ENCODE results near the gene MTOR. TPM values are rescaled to one million over a fixed set of nuclear protein-coding genes. Genes with fewer than 3 reads are reported as not detected.
A peak's percentile ranks its signal among the peaks of the same experiment; 100 is the strongest.
"Not testable (repeated sequence)": the region's sequence is repeated elsewhere in the genome, so short reads cannot be mapped to it uniquely, and the experiment has no call there.

Gene MTOR
- total RNA-seq, 2 experiments from 2014 or later: 55.9 to 57.5 TPM

GRCh38 chr1:11279630-11280029 lies 17.3 kb upstream of the MTOR start:
- peaks cover 77% of the 10 kb centered on the region for H3K36me3 Mint-ChIP-seq (ENCODE audit: low read depth)
- no peaks in the 10 kb centered on the region for H3K9me3 Mint-ChIP-seq (ENCODE audit: insufficient read depth)
- no peak for DNase-seq
- H3K27me3 Mint-ChIP-seq (ENCODE audit: low read depth): no peaks in the 10 kb centered on the region
- no peak for ATAC-seq
- POLR2A ChIA-PET: interaction anchor here (0.7 kb wide), 1 partner anchor 181 kb away, joined by 3 read pairs; no protein-coding TSS in a partner anchor
- peaks cover 83% of the 10 kb centered on the region for H3K4me1 Mint-ChIP-seq (ENCODE audit: low read depth)
- no peak overlapping the region for H3K4me3 Mint-ChIP-seq
- CTCF ChIA-PET: interaction anchor here (0.9 to 1.7 kb wide), 2 partner anchors 17 to 629 kb away, joined by 3 to 6 read pairs; partner anchors contain the start of gene MTOR
- peak overlapping the region; percentile 86 for H3K27ac Mint-ChIP-seq

DNA sequence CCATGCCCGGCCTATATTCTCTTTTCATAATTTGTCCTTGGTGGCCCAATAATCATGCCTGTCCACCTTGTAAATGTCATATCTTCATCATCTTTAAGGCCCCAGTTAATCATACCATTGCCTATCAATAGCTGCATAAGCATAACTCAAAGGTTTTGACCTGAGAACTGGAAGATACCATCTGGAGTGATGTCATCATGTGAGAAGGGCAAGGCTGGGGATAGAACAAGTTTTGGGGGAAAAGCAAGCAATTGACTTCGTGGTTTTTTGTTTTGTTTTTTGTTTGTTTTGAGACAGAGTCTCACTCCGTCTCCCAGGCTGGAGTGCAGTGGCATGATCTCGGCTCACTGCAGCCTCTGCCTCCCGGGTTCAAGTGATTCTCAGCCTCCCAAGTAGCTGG lies 16.8 kb upstream of the MTOR start:
- Mint-ChIP-seq H3K27ac (peak overlapping the region; percentile 43), H3K36me3 (ENCODE audit: low read depth) (peaks cover 75% of the 10 kb centered on the region), H3K27me3 (ENCODE audit: low read depth) (no peaks in the 10 kb centered on the region), H3K4me3 (no peak overlapping the region), H3K9me3 (ENCODE audit: insufficient read depth) (no peaks in the 10 kb centered on the region), H3K4me1 (ENCODE audit: low read depth) (peaks cover 80% of the 10 kb centered on the region)
- DNase-seq (no peak), ATAC-seq (no peak)
- POLR2A ChIA-PET: interaction anchor here (0.7 kb wide), 1 partner anchor 180 kb away, joined by 3 read pairs; no protein-coding TSS in a partner anchor
- CTCF ChIA-PET: interaction anchor here (0.6 kb wide), 1 partner anchor 16 kb away, joined by 3 read pairs; no protein-coding TSS in a partner anchor

DNA sequence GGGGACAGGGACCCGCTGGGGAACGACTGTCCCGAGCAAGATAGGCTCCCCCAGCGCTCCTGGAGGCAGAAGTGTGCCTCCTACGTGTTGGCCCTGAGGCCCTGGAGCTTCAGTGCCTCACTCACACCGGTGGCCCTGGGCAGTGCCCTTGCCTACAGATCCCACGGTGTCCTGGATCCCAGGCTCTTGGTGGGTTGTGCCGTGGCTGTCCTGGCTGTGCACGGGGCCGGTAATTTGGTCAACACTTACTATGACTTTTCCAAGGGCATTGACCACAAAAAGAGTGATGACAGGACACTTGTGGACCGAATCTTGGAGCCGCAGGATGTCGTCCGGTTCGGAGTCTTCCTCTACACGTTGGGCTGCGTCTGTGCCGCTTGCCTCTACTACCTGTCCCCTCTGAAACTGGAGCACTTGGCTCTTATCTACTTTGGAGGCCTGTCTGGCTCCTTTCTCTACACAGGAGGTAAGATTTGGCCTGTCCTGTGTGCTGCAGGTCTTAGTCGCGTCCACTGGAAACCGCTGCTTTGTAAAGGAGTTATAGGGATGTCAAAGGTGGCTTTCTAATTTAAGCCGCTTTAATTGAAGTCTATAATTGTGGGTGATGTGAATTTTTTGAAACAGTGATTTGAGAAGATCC lies 11.4 kb upstream of the MTOR start:
- Mint-ChIP-seq H3K36me3 (ENCODE audit: low read depth) (peaks cover 35% of the 10 kb centered on the region), H3K4me3 (peak overlapping the region; percentile 93), H3K27me3 (ENCODE audit: low read depth) (peaks cover 4% of the 10 kb centered on the region), H3K27ac (peak overlapping the region; percentile 89), H3K4me1 (ENCODE audit: low read depth) (peaks cover 36% of the 10 kb centered on the region), H3K9me3 (ENCODE audit: insufficient read depth) (no peaks in the 10 kb centered on the region)
- ATAC-seq: peak; percentile 69
- DNase-seq: peak; percentile 33
- ChIA-PET CTCF (interaction anchor here (0.7 to 1.3 kb wide), 2 partner anchors 8 to 11 kb away, joined by 3 read pairs; partner anchors contain the start of gene MTOR), POLR2A (interaction anchor here (0.7 to 3.6 kb wide), 7 partner anchors 8 to 634 kb away, joined by 3 to 26 read pairs (median 5); partner anchors contain the start of genes EXOSC10 and MTOR)

GRCh38 chr1:11272832-11273594 lies 10.7 kb upstream of the MTOR start, which contains the start of gene UBIAD1:
Gene UBIAD1 (plus strand): TSS chr1:11273198. CDS start chr1:11273532, 334 bp downstream.
- peaks cover 30% of the 10 kb centered on the region for H3K4me1 Mint-ChIP-seq (ENCODE audit: low read depth)
- H3K9me3 Mint-ChIP-seq (ENCODE audit: insufficient read depth): no peaks in the 10 kb centered on the region
- ATAC-seq (peak; percentile 87), DNase-seq (peak; percentile 88)
- H3K27me3 Mint-ChIP-seq (ENCODE audit: low read depth): peaks cover 4% of the 10 kb centered on the region
- peaks cover 30% of the 10 kb centered on the region for H3K36me3 Mint-ChIP-seq (ENCODE audit: low read depth)
- ChIA-PET CTCF (interaction anchor here (0.7 to 1.3 kb wide), 2 partner anchors 8 to 11 kb away, joined by 3 read pairs; partner anchors contain the start of gene MTOR), POLR2A (interaction anchor here (0.7 to 3.6 kb wide), 8 partner anchors 9 to 635 kb away, joined by 3 to 26 read pairs (median 6); partner anchors contain the start of genes EXOSC10 and MTOR)
- H3K27ac Mint-ChIP-seq: peak within 1 kb of the TSS; percentile 89
- peak within 1 kb of the TSS; percentile 93 for H3K4me3 Mint-ChIP-seq

DNA sequence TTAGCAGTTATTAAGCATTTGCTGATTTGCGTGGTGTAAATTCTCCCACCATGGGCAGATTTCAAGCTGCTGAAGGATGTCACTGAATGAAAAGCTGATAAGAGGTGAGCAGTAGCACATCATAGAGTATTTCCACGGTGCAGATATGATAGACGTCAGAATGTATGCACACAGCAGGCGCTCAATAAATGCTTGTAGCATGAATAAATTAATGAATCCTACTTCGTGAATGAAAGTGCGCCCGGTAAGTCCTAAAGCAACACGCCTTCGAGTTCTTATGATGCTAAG lies 10.1 kb upstream of the MTOR start:
- DNase-seq: no peak
- ATAC-seq: no peak
- no peaks in the 10 kb centered on the region for H3K9me3 Mint-ChIP-seq (ENCODE audit: insufficient read depth)
- POLR2A ChIA-PET: interaction anchor here (1.2 to 3.6 kb wide), 3 partner anchors 10 to 636 kb away, joined by 4 to 26 read pairs (median 9); partner anchors contain the start of genes EXOSC10 and MTOR
- H3K27ac Mint-ChIP-seq: no peak overlapping the region
- H3K36me3 Mint-ChIP-seq (ENCODE audit: low read depth): peaks cover 26% of the 10 kb centered on the region
- CTCF ChIA-PET: interaction anchor here (1.3 kb wide), 1 partner anchor 9 kb away, joined by 3 read pairs; no protein-coding TSS in a partner anchor
- peaks cover 26% of the 10 kb centered on the region for H3K4me1 Mint-ChIP-seq (ENCODE audit: low read depth)
- peak overlapping the region; percentile 60 for H3K4me3 Mint-ChIP-seq
- H3K27me3 Mint-ChIP-seq (ENCODE audit: low read depth): peaks cover 4% of the 10 kb centered on the region

- not testable (repeated sequence) for ATAC-seq; H3K9me3 Mint-ChIP-seq (ENCODE audit: insufficient read depth); DNase-seq; H3K4me1 Mint-ChIP-seq (ENCODE audit: low read depth); H3K4me3 Mint-ChIP-seq; H3K27me3 Mint-ChIP-seq (ENCODE audit: low read depth); H3K36me3 Mint-ChIP-seq (ENCODE audit: low read depth); H3K27ac Mint-ChIP-seq
- ChIA-PET POLR2A (interaction anchor here (0.6 to 1.0 kb wide), 2 partner anchors 22 to 642 kb away, joined by 5 to 6 read pairs; no protein-coding TSS in a partner anchor), CTCF (interaction anchor here (1.3 kb wide), 1 partner anchor 13 kb away, joined by 3 read pairs; no protein-coding TSS in a partner anchor)
Observed at GRCh38 chr1:11267350-11268337, 5.3 kb upstream of the MTOR start.

DNA sequence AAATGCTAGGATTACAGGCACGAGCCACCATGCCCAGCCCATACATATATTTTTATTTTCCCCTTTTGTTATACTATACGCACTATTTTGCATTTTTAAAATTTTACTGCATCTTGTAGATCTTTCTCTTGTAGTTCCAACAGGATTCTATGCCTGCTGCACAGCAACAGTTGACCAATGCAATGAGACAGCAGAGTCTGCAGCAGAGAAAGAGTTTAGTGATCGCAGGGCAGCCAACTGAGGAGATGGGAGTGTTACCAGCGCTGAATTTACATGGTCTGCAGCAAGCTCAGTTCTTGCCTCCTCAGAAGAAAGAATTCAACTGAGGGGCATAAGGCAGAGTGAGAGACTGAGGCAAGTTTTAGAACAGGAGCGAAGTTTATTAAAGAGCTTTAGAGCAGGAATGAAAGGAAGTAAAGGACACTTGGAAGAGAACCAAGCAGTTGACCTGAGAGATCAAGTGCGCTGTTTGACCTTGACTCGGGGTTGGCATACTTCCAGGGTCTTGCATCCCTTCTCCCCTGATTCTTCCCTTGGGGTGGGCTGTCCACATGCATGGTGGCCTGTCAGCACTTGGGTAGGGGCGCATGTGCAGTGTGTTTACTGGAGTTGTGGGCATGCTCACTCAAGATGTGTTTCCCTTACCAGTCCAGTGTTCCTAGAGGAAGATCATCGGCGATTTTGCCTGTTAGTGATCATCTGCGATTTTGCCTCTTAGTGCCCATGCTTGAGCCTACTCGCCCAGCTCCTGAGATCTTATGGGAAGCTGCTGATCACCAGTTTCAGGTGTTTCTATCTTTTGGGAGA lies 4.1 kb upstream of the MTOR start:
- H3K4me3 Mint-ChIP-seq: no peak overlapping the region
- peaks cover 9% of the 10 kb centered on the region for H3K4me1 Mint-ChIP-seq (ENCODE audit: low read depth)
- ChIA-PET POLR2A (no interaction called here), CTCF (interaction anchor here (1.3 kb wide), 1 partner anchor 14 kb away, joined by 3 read pairs; no protein-coding TSS in a partner anchor)
- no peak overlapping the region for H3K27ac Mint-ChIP-seq
- ATAC-seq (no peak), DNase-seq (no peak)
- H3K27me3 Mint-ChIP-seq (ENCODE audit: low read depth): peaks cover 2% of the 10 kb centered on the region
- H3K36me3 Mint-ChIP-seq (ENCODE audit: low read depth): no peaks in the 10 kb centered on the region
- no peaks in the 10 kb centered on the region for H3K9me3 Mint-ChIP-seq (ENCODE audit: insufficient read depth)

DNA sequence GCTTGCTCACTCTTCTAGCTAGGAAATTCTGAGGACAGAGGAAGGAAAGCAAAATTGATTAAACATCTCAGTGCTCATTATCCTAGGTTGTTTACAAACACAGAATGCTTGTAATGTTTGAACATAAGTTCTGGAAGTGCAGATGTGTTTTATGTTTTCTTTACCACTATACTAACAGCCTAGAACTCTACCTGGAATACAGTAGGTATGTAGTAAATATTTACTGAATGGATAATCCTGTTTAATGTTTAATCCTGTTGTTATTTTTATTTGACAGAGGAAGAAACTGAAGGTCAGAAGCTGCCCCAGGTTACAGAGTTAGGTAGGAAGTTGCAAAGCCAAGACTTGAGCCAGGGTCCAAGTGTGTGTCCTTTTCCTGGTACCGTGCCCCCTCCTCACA lies 6.1 kb downstream of the MTOR start:
- POLR2A ChIA-PET: interaction anchor here (0.6 to 1.0 kb wide), 2 partner anchors 17 to 43 kb away, joined by 3 read pairs; no protein-coding TSS in a partner anchor
- H3K4me1 Mint-ChIP-seq (ENCODE audit: low read depth): peaks cover 4% of the 10 kb centered on the region
- CTCF ChIA-PET: interaction anchor here (1.9 kb wide), 1 partner anchor 15 kb away, joined by 7 read pairs; no protein-coding TSS in a partner anchor

GRCh38 chr1:11253226-11253625 lies 9.1 kb downstream of the MTOR start:
- no peak for ATAC-seq
- H3K36me3 Mint-ChIP-seq (ENCODE audit: low read depth): peaks cover 56% of the 10 kb centered on the region

More for the DNA sequence above, 6.1 kb downstream of the MTOR start:
- Mint-ChIP-seq H3K27ac (no peak overlapping the region), H3K36me3 (ENCODE audit: low read depth) (peaks cover 58% of the 10 kb centered on the region), H3K9me3 (ENCODE audit: insufficient read depth) (no peaks in the 10 kb centered on the region), H3K27me3 (ENCODE audit: low read depth) (no peaks in the 10 kb centered on the region), H3K4me3 (no peak overlapping the region)
- ATAC-seq (no peak), DNase-seq (no peak)

GRCh38 chr1:11252538-11252937 lies 9.8 kb downstream of the MTOR start:
- POLR2A ChIA-PET: no interaction called here
- ATAC-seq (no peak), DNase-seq (no peak)
- H3K9me3 Mint-ChIP-seq (ENCODE audit: insufficient read depth): no peaks in the 10 kb centered on the region
- H3K27ac Mint-ChIP-seq: no peak overlapping the region
- H3K4me3 Mint-ChIP-seq: no peak overlapping the region
- peaks cover 53% of the 10 kb centered on the region for H3K36me3 Mint-ChIP-seq (ENCODE audit: low read depth)
- no peaks in the 10 kb centered on the region for H3K4me1 Mint-ChIP-seq (ENCODE audit: low read depth)
- no peaks in the 10 kb centered on the region for H3K27me3 Mint-ChIP-seq (ENCODE audit: low read depth)
- CTCF ChIA-PET: interaction anchor here (0.9 to 2.1 kb wide), 2 partner anchors 10 to 11 kb away, joined by 3 to 9 read pairs; partner anchors contain the start of gene MTOR

More at GRCh38 chr1:11253226-11253625, 9.1 kb downstream of the MTOR start:
- Mint-ChIP-seq H3K27me3 (ENCODE audit: low read depth) (no peaks in the 10 kb centered on the region), H3K9me3 (ENCODE audit: insufficient read depth) (no peaks in the 10 kb centered on the region), H3K4me3 (no peak overlapping the region), H3K27ac (no peak overlapping the region), H3K4me1 (ENCODE audit: low read depth) (no peaks in the 10 kb centered on the region)
- no peak for DNase-seq
- ChIA-PET CTCF (interaction anchor here (0.9 to 2.1 kb wide), 4 partner anchors 9 to 215 kb away, joined by 3 to 10 read pairs (median 4); partner anchors contain the start of gene MTOR), POLR2A (interaction anchor here (1.3 kb wide), 1 partner anchor 9 kb away, joined by 5 read pairs; the partner anchor contains the start of gene MTOR)

Measured in activated CD8-positive, alpha-beta T cell treated with anti-CD3 and anti-CD28 coated beads, Interleukin-2, amount 10 ng/mL, durations not matched to agents 7 days and 5 days (primary cell).